ENCODE data around the gene RBM44. TPM values are rescaled to one million over a fixed set of nuclear protein-coding genes. Genes with fewer than 3 reads are reported as not detected.

The RBM44 gene
- total RNA-seq, 1 experiment from 2014 or later: 0.95 TPM

- intact Hi-C loops (cut with micrococcal nuclease; ENCODE audit: unreplicated experiment): no loop called here
- TF ChIP-seq, protein P1, sequence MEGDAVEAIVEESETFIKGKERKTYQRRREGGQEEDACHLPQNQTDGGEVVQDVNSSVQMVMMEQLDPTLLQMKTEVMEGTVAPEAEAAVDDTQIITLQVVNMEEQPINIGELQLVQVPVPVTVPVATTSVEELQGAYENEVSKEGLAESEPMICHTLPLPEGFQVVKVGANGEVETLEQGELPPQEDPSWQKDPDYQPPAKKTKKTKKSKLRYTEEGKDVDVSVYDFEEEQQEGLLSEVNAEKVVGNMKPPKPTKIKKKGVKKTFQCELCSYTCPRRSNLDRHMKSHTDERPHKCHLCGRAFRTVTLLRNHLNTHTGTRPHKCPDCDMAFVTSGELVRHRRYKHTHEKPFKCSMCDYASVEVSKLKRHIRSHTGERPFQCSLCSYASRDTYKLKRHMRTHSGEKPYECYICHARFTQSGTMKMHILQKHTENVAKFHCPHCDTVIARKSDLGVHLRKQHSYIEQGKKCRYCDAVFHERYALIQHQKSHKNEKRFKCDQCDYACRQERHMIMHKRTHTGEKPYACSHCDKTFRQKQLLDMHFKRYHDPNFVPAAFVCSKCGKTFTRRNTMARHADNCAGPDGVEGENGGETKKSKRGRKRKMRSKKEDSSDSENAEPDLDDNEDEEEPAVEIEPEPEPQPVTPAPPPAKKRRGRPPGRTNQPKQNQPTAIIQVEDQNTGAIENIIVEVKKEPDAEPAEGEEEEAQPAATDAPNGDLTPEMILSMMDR (conservative IDR thresholded peaks at IDR 0.05; ENCODE audit: low read depth, low read length): no peak
- no peak for DNase-seq (ENCODE audit: low spot score)
- BruUV-seq (replicated peaks): no TSS peak
- H3K27ac ChIP-seq (ENCODE audit: low read depth, low read length, poor library complexity, severe bottlenecking): no peak overlapping the region
- no peaks in the 10 kb centered on the region for H3K27me3 ChIP-seq (replicated peaks; ENCODE audit: insufficient read depth, low read depth, low read length, poor library complexity)
- ChIA-PET CTCF (no interaction called here), POLR2A (ENCODE audit: low non-redundant PET) (no interaction called here)
- peaks cover 17% of the 10 kb centered on the region for H3K4me1 ChIP-seq (ENCODE audit: insufficient read depth, low read length, poor library complexity, severe bottlenecking)
- no peak overlapping the region for H3K4me3 ChIP-seq (ENCODE audit: low read depth, low read length, poor library complexity, severe bottlenecking)
- H3K9me3 ChIP-seq (ENCODE audit: low read depth, low read length, poor library complexity, severe bottlenecking): no peaks in the 10 kb centered on the region
- no peaks in the 10 kb centered on the region for H3K36me3 ChIP-seq (ENCODE audit: insufficient read depth, low read length, poor library complexity, severe bottlenecking)
These were observed 17.1 kb downstream of the RBM44 start for GRCh38 chr2:237815637-237816036.

- intact Hi-C loops (cut with micrococcal nuclease; ENCODE audit: unreplicated experiment): no loop called here
- Histone ChIP-seq H3K4me1 (ENCODE audit: insufficient read depth, low read length, poor library complexity, severe bottlenecking) (peaks cover 17% of the 10 kb centered on the region), H3K4me3 (ENCODE audit: low read depth, low read length, poor library complexity, severe bottlenecking) (no peak overlapping the region), H3K27me3 (replicated peaks; ENCODE audit: insufficient read depth, low read depth, low read length, poor library complexity) (no peaks in the 10 kb centered on the region), H3K27ac (ENCODE audit: low read depth, low read length, poor library complexity, severe bottlenecking) (no peak overlapping the region), H3K9me3 (ENCODE audit: low read depth, low read length, poor library complexity, severe bottlenecking) (no peaks in the 10 kb centered on the region), H3K36me3 (ENCODE audit: insufficient read depth, low read length, poor library complexity, severe bottlenecking) (no peaks in the 10 kb centered on the region)
- BruUV-seq (replicated peaks): no TSS peak
- DNase-seq (ENCODE audit: low spot score): no peak
- ChIA-PET CTCF (no interaction called here), POLR2A (ENCODE audit: low non-redundant PET) (no interaction called here)
- TF ChIP-seq, protein P1 (conservative IDR thresholded peaks at IDR 0.05; ENCODE audit: low read depth, low read length): no peak
- no peak for TF ChIP-seq EZH2 (IDR thresholded peaks at IDR 0.05; ENCODE audit: borderline replicate concordance, low read depth, low read length, poor library complexity, severe bottlenecking)
These were observed 18.0 kb downstream of the RBM44 start for GRCh38 chr2:237816531-237816930.

DNA sequence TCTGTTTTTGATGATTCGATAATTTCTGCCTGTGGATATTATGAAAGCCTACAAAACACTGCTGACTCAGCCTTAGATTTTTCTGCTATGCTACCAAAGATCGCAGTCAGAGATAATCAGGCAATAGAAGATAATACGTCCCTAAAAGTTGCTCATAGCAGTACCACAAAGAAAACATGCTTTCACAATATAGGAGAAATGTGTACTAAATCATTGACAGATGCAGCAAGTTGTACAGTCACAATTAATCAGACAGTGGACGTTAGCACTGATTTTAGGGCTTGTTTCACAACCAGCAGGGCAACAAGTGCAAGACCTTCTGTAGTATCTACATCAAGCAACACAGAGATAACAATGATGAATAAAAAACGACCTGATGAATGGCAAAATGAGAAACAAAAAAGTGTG, 19.5 kb downstream of the RBM44 start:
- peak; percentile 49 for DNase-seq (ENCODE audit: low spot score)
- Histone ChIP-seq H3K9me3 (ENCODE audit: low read depth, low read length, poor library complexity, severe bottlenecking) (no peaks in the 10 kb centered on the region), H3K27ac (ENCODE audit: low read depth, low read length, poor library complexity, severe bottlenecking) (no peak overlapping the region), H3K36me3 (ENCODE audit: insufficient read depth, low read length, poor library complexity, severe bottlenecking) (no peaks in the 10 kb centered on the region), H3K4me3 (ENCODE audit: low read depth, low read length, poor library complexity, severe bottlenecking) (no peak overlapping the region), H3K4me1 (ENCODE audit: insufficient read depth, low read length, poor library complexity, severe bottlenecking) (peaks cover 17% of the 10 kb centered on the region), H3K27me3 (replicated peaks; ENCODE audit: insufficient read depth, low read depth, low read length, poor library complexity) (no peaks in the 10 kb centered on the region)
- no peak for TF ChIP-seq EZH2 (IDR thresholded peaks at IDR 0.05; ENCODE audit: borderline replicate concordance, low read depth, low read length, poor library complexity, severe bottlenecking)
- TF ChIP-seq, protein P1 (conservative IDR thresholded peaks at IDR 0.05; ENCODE audit: low read depth, low read length): no peak
- no TSS peak for BruUV-seq (replicated peaks)
- CTCF ChIA-PET: no interaction called here
- intact Hi-C loops (cut with micrococcal nuclease; ENCODE audit: unreplicated experiment): no loop called here
- POLR2A ChIA-PET (ENCODE audit: low non-redundant PET): no interaction called here
